Spinal cord (tissue), 10 donors: Measurements from ENCODE around the gene GRID2. TPM values are rescaled to one million over a fixed set of nuclear protein-coding genes. Genes with fewer than 3 reads are reported as not detected.

ENCODE experiments used
- DNase-seq, 6 donors: peaks; one replicate each; pipeline versions ENCODE4 v3.0.0 to v3.0.0-alpha.2; 2013 to 2015; ENCODE audit warnings: low spot score in 6 of 6, low read depth in 4 of 6
- H3K27ac ChIP-seq: one replicate; pipeline ENCODE4 v1.5.1; 2013; ENCODE audit warnings: low read depth, low read length, control low read depth
- H3K27me3 ChIP-seq: one replicate; pipeline ENCODE4 v1.6.1; 2013; ENCODE audit warnings: low read length; ENCODE audit not compliant: control insufficient read depth, insufficient read depth
- H3K36me3 ChIP-seq: one replicate; pipeline ENCODE4 v1.6.1; 2013; ENCODE audit warnings: low read length; ENCODE audit not compliant: control insufficient read depth, insufficient read depth
- H3K4me1 ChIP-seq: one replicate; pipeline ENCODE4 v1.6.1; 2013; ENCODE audit warnings: low read length; ENCODE audit not compliant: control insufficient read depth, insufficient read depth
- H3K4me3 ChIP-seq: one replicate; pipeline ENCODE4 v1.5.1; 2013; ENCODE audit warnings: low read depth, low read length, control low read depth
- H3K9me3 ChIP-seq: one replicate; pipeline ENCODE4 v1.6.1; 2013; ENCODE audit warnings: low read length; ENCODE audit not compliant: control insufficient read depth, insufficient read depth
- WGBS: methylation state at CpG from one replicate; pipeline ENCODE4 v1.1.5; 2013; ENCODE audit warnings: missing lambda C conversion rate; ENCODE audit not compliant: insufficient coverage; 5-methylcytosine and 5-hydroxymethylcytosine counted together
- polyA plus RNA-seq, 2 donors: library from polyadenylated mRNA; unstranded; fragments of 120-200 nt; gene quantifications; one replicate each; pipeline ENCODE4 v1.2.1, GENCODE V29; 2013; ENCODE audit not compliant: insufficient read length in 2 of 2
- total RNA-seq, 2 donors: library from RNA; depleted of rRNA in 1 of 2; stranded (reverse); fragments of 120-200 nt in 1 of 2; fragments of >200 nt in 1 of 2; gene quantifications; one replicate each; pipeline versions ENCODE4 v1.2.3 to v1.2.4, GENCODE V29; 2013 to 2014
- donor health status: healthy.

GRID2 gene
- total and polyA plus RNA-seq, 4 donors: 17.8 to 40.8 (median 23.4) TPM

- H3K4me1 ChIP-seq: no peaks in the 10 kb centered on the region
- no peaks in the 10 kb centered on the region for H3K27me3 ChIP-seq
- no peak for DNase-seq
- H3K4me3 ChIP-seq: no peak overlapping the region
- H3K36me3 ChIP-seq: no peaks in the 10 kb centered on the region
- H3K9me3 ChIP-seq: no peaks in the 10 kb centered on the region
- H3K27ac ChIP-seq: no peak overlapping the region
- no CpG with 5 or more reads among the region's 3 CpGs for WGBS
Observed at GRCh38 chr4:93436000-93436626, 1132.3 kb downstream of the GRID2 start.

- Histone ChIP-seq H3K36me3 (no peaks in the 10 kb centered on the region), H3K27ac (peak overlapping the region; percentile 57), H3K27me3 (no peaks in the 10 kb centered on the region), H3K4me3 (no peak overlapping the region), H3K9me3 (no peaks in the 10 kb centered on the region), H3K4me1 (no peaks in the 10 kb centered on the region)
- peak in 4 of 6 donors; percentile 53 to 90 (median 76) for DNase-seq
- 30% methylated on average over 1 of the region's 3 CpGs for WGBS
Observed at GRCh38 chr4:93437991-93438390, 1134.2 kb downstream of the GRID2 start.

GRCh38 chr4:93444860-93445259 is 1141.1 kb downstream of the GRID2 start:
- no CpG with 5 or more reads among the region's 1 CpG for WGBS
- no peaks in the 10 kb centered on the region for H3K9me3 ChIP-seq
- no peak overlapping the region for H3K4me3 ChIP-seq
- H3K4me1 ChIP-seq: no peaks in the 10 kb centered on the region
- H3K36me3 ChIP-seq: no peaks in the 10 kb centered on the region
- DNase-seq: no peak
- no peaks in the 10 kb centered on the region for H3K27me3 ChIP-seq
- no peak overlapping the region for H3K27ac ChIP-seq

GRCh38 chr4:93446038-93446437 is 1142.3 kb downstream of the GRID2 start:
- no peak overlapping the region for H3K27ac ChIP-seq
- no peaks in the 10 kb centered on the region for H3K9me3 ChIP-seq
- DNase-seq: peak in 2 of 6 donors; percentile 50 to 54
- H3K36me3 ChIP-seq: no peaks in the 10 kb centered on the region
- H3K4me1 ChIP-seq: no peaks in the 10 kb centered on the region
- no peaks in the 10 kb centered on the region for H3K27me3 ChIP-seq
- WGBS: 17% methylated on average over 1 of the region's 1 CpG
- H3K4me3 ChIP-seq: no peak overlapping the region

GRCh38 chr4:93448691-93449293 is 1145.0 kb downstream of the GRID2 start:
- Histone ChIP-seq H3K36me3 (no peaks in the 10 kb centered on the region), H3K27ac (no peak overlapping the region), H3K27me3 (no peaks in the 10 kb centered on the region), H3K9me3 (no peaks in the 10 kb centered on the region), H3K4me3 (no peak overlapping the region), H3K4me1 (no peaks in the 10 kb centered on the region)
- no peak for DNase-seq
- WGBS: no CpG with 5 or more reads among the region's 1 CpG

GRCh38 chr4:93451954-93452353 is 1148.2 kb downstream of the GRID2 start:
- Histone ChIP-seq H3K36me3 (no peaks in the 10 kb centered on the region), H3K9me3 (no peaks in the 10 kb centered on the region), H3K27ac (no peak overlapping the region), H3K27me3 (no peaks in the 10 kb centered on the region), H3K4me1 (no peaks in the 10 kb centered on the region), H3K4me3 (no peak overlapping the region)
- DNase-seq: no peak
- no CpG with 5 or more reads among the region's 1 CpG for WGBS

- H3K4me3 ChIP-seq: no peak overlapping the region
Observed at GRCh38 chr4:93461541-93461940, 1157.8 kb downstream of the GRID2 start.

GRCh38 chr4:93466446-93466845 is 1162.7 kb downstream of the GRID2 start:
- no peaks in the 10 kb centered on the region for H3K36me3 ChIP-seq
- H3K4me3 ChIP-seq: no peak overlapping the region
- no peak for DNase-seq
- no peaks in the 10 kb centered on the region for H3K9me3 ChIP-seq
- H3K27me3 ChIP-seq: no peaks in the 10 kb centered on the region
- H3K4me1 ChIP-seq: no peaks in the 10 kb centered on the region
- 17% methylated on average over 1 of the region's 2 CpGs for WGBS
- no peak overlapping the region for H3K27ac ChIP-seq

More at GRCh38 chr4:93461541-93461940, 1157.8 kb downstream of the GRID2 start:
- WGBS: no CpG with 5 or more reads among the region's 3 CpGs
- H3K27ac ChIP-seq: no peak overlapping the region
- H3K36me3 ChIP-seq: no peaks in the 10 kb centered on the region
- H3K27me3 ChIP-seq: no peaks in the 10 kb centered on the region
- peak in 2 of 6 donors; percentile 39 to 72 for DNase-seq
- H3K4me1 ChIP-seq: no peaks in the 10 kb centered on the region
- no peaks in the 10 kb centered on the region for H3K9me3 ChIP-seq

- Histone ChIP-seq H3K4me1 (no peaks in the 10 kb centered on the region), H3K9me3 (no peaks in the 10 kb centered on the region), H3K27me3 (no peaks in the 10 kb centered on the region), H3K27ac (no peak overlapping the region), H3K36me3 (no peaks in the 10 kb centered on the region), H3K4me3 (no peak overlapping the region)
- no CpG with 5 or more reads among the region's 1 CpG for WGBS
- no peak for DNase-seq
Observed at GRCh38 chr4:93467484-93468155, 1163.9 kb downstream of the GRID2 start.

GRCh38 chr4:93469560-93469959 is 1165.8 kb downstream of the GRID2 start:
- no CpG with 5 or more reads among the region's 3 CpGs for WGBS
- H3K36me3 ChIP-seq: no peaks in the 10 kb centered on the region

More at GRCh38 chr4:93469560-93469959, 1165.8 kb downstream of the GRID2 start:
- Histone ChIP-seq H3K9me3 (no peaks in the 10 kb centered on the region), H3K4me3 (no peak overlapping the region), H3K27me3 (no peaks in the 10 kb centered on the region), H3K4me1 (no peaks in the 10 kb centered on the region), H3K27ac (no peak overlapping the region)
- no peak for DNase-seq
